GM12891 (cell line): ENCODE results near the gene MRPS25.

ENCODE experiments used
- POLR2A ChIP-seq: IDR thresholded peaks from 2 replicates; pipeline ENCODE4 v1.6.1; 2011; ENCODE audit warnings: low read depth, low read length, control low read depth
- SPI1 ChIP-seq: IDR thresholded peaks from 2 replicates; pipeline ENCODE4 v1.6.1; 2011; ENCODE audit warnings: low read depth, low read length, control low read depth

DNA sequence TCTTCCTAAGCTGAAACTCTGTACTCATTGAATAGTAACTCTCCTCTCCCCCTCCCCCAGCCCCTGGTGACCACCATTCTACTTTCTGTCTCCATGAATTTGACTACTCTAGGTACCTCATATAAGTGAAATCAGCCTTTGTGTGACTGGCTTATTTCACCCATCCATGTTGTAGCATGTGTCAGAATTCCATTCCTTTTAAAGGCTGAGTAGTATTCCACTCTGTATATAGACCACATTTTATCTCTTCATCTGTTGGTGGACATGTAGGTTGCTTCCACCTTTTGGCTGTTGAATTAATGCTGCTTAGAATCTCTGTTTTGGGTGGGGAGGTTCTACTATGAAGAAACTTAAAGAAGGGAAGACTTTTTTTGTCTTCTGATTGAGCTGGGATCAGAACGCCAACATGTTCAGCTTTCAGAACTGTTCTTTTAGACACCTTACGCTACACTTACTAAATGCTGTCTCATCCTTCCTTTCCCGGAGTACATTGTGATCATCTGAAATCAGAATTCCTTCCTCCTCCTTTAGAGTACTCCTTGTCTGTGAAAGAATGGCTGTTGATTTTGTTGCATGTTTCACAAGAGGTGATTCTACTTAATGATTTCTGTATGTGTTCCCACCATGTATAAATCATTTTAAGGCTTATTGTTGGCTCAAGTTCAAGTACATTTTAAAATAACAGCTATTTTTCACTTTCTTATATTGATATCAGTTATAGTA lies 50.3 kb downstream of the MRPS25 start:
- TF ChIP-seq SPI1 (no peak), POLR2A (no peak)
